Osteoblast (primary cell): ENCODE results near the gene SLC6A6. TPM values are rescaled to one million over a fixed set of nuclear protein-coding genes. Genes with fewer than 3 reads are reported as not detected.

Experiments used
- DNase-seq: peaks from one replicate; pipeline ENCODE4 v3.0.0; 2011; ENCODE audit warnings: low spot score, mixed read lengths; ENCODE audit not compliant: insufficient read length; ENCODE audit errors: missing footprints
- H2AFZ ChIP-seq: 2 replicates; pipeline ENCODE4 v1.6.0; 2011; ENCODE audit warnings: mild to moderate bottlenecking, low read length
- H3K27ac ChIP-seq: 2 replicates; pipeline ENCODE4 v1.5.1; 2011; ENCODE audit warnings: mild to moderate bottlenecking, low read depth, low read length, moderate library complexity
- H3K27me3 ChIP-seq: 2 replicates; pipeline ENCODE4 v1.6.0; 2012; ENCODE audit warnings: mild to moderate bottlenecking, control low read depth, inconsistent platforms, low read length, moderate library complexity; ENCODE audit not compliant: insufficient read depth
- H3K36me3 ChIP-seq: 2 replicates; pipeline ENCODE4 v1.5.1; 2011; ENCODE audit warnings: mild to moderate bottlenecking, low read length, control low read depth, moderate library complexity; ENCODE audit not compliant: insufficient read depth
- H3K4me1 ChIP-seq: 2 replicates; pipeline ENCODE4 v1.5.1; 2011; ENCODE audit warnings: mild to moderate bottlenecking, low read length, control low read depth, moderate library complexity; ENCODE audit not compliant: insufficient read depth
- H3K4me2 ChIP-seq: 2 replicates; pipeline ENCODE4 v1.6.0; 2011; ENCODE audit warnings: mild to moderate bottlenecking, low read length; ENCODE audit not compliant: insufficient read depth
- H3K4me3 ChIP-seq: fragments of 200-600 bp; sonication (generic); 3 replicates; pipeline ENCODE4 v1.5.1; 2012; ENCODE audit warnings: mild to moderate bottlenecking, low read length, inconsistent platforms; ENCODE audit not compliant: insufficient read depth
- H3K79me2 ChIP-seq: 2 replicates; pipeline ENCODE4 v1.6.0; 2012; ENCODE audit warnings: mild to moderate bottlenecking, low read length, control low read depth, inconsistent platforms; ENCODE audit not compliant: insufficient read depth
- H3K9me3 ChIP-seq: 2 replicates; pipeline ENCODE4 v1.5.1; 2011; ENCODE audit warnings: low read depth, low read length, control low read depth
- H4K20me1 ChIP-seq: 2 replicates; pipeline ENCODE4 v1.6.0; 2012; ENCODE audit warnings: mild to moderate bottlenecking, low read length, control low read depth; ENCODE audit not compliant: insufficient read depth
- CTCF ChIP-seq: IDR thresholded peaks from 2 replicates; pipeline ENCODE4 v1.5.1; 2011; ENCODE audit warnings: mild to moderate bottlenecking, low read depth, low read length, moderate library complexity; ENCODE audit errors: extremely low read depth
- total RNA-seq: library from RNA; depleted of rRNA; stranded (reverse); fragments of >200 nt; gene quantifications from 2 replicates; pipeline ENCODE4 v1.2.3, GENCODE V29; 2012

The SLC6A6 gene
- total RNA-seq, 1 donor, result 86.5 TPM

DNA sequence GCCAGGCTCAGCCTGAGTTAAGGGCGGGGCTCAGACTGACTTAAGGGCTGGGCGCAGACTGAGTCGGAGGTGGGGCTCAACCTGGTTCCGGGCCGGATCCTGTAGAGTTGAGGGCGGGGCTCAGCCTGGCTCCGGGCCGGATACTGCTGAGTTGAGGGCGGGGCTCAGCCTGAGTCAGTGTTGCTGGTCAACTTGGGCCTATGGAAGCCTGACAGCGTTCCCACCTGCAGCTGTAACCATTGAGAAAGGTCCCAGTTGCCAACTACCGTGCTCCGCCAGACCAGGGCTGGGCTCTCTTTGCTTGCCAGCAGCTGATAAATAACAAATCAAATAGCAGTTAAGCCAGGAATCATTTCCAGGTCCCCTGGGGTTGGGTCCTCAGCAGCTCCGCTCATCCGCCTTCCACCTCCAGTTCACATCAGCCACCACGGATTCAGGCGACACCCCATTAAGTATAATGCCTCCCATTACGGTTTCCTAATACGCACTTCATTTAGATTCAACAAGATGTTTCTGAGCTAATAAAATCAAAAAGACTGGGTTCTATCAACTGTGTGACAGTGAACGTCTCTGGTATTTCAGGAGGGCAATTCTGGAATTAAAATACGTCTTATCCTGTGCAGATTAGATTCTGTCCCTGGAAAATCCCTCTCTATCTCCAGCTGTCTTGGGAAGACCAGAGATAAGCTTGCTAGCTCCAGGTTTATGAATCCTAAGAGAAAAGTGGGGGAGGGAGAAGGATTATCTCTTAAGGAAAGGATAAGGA lies 130.5 kb downstream of the SLC6A6 start:
- peak; percentile 64 for DNase-seq

DNA sequence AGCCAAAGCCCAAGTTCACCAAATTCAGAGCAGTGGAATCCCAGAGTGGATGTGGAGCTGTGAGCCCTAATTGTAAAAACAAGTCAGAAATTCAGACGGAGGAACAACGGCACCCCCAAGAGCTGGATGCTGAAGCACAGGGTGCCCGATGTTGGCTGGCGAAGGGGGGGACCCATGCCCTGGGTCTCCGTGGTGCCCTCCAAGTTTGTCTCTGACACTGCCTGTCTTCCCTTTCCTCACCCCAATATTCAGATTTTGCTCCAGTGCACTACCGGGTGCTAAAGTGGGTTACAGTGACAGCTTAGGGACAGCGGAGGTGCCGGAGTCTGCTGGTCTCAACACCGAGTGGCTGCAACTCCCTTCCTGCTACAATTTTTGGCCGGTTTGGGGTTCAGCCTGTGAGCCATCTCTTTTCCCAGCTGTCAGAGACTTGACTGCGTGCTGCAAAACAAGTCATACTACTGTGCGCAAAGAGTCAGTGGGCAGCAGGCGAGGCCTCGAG lies 131.1 kb downstream of the SLC6A6 start:
- no peak overlapping the region for H3K4me3 ChIP-seq
- H3K9me3 ChIP-seq, result no peaks in the 10 kb centered on the region
- peaks cover 25% of the 10 kb centered on the region for H3K27me3 ChIP-seq
- peak; percentile 68 for DNase-seq
- no peak for TF ChIP-seq CTCF
- H2AFZ ChIP-seq, result no peak overlapping the region
- no peaks in the 10 kb centered on the region for H3K4me1 ChIP-seq
- no peaks in the 10 kb centered on the region for H3K79me2 ChIP-seq
- no peak overlapping the region for H3K4me2 ChIP-seq
- no peak overlapping the region for H3K27ac ChIP-seq
- H4K20me1 ChIP-seq, result no peaks in the 10 kb centered on the region
- no peaks in the 10 kb centered on the region for H3K36me3 ChIP-seq

More for the DNA sequence above, 130.5 kb downstream of the SLC6A6 start:
- TF ChIP-seq CTCF, result no peak
- Histone ChIP-seq H3K4me2 (no peak overlapping the region), H3K4me1 (no peaks in the 10 kb centered on the region), H2AFZ (no peak overlapping the region), H4K20me1 (no peaks in the 10 kb centered on the region), H3K27ac (no peak overlapping the region), H3K79me2 (no peaks in the 10 kb centered on the region), H3K9me3 (no peaks in the 10 kb centered on the region), H3K4me3 (no peak overlapping the region), H3K27me3 (peaks cover 25% of the 10 kb centered on the region), H3K36me3 (no peaks in the 10 kb centered on the region)

GRCh38 chr3:14534516-14535191 lies 132.2 kb downstream of the SLC6A6 start:
- Histone ChIP-seq H3K4me2 (no peak overlapping the region), H3K9me3 (no peaks in the 10 kb centered on the region), H2AFZ (no peak overlapping the region), H3K4me1 (no peaks in the 10 kb centered on the region), H3K79me2 (no peaks in the 10 kb centered on the region), H4K20me1 (no peaks in the 10 kb centered on the region), H3K4me3 (no peak overlapping the region), H3K27ac (no peak overlapping the region), H3K36me3 (no peaks in the 10 kb centered on the region), H3K27me3 (peaks cover 25% of the 10 kb centered on the region)
- TF ChIP-seq CTCF, result no peak
- peak; percentile 80 for DNase-seq

GRCh38 chr3:14535616-14536015 lies 133.2 kb downstream of the SLC6A6 start:
- H3K4me2 ChIP-seq, result no peak overlapping the region
- no peaks in the 10 kb centered on the region for H3K4me1 ChIP-seq
- H2AFZ ChIP-seq, result no peak overlapping the region
- H3K27ac ChIP-seq, result no peak overlapping the region
- no peak for TF ChIP-seq CTCF
- no peaks in the 10 kb centered on the region for H3K79me2 ChIP-seq
- H3K27me3 ChIP-seq, result peaks cover 21% of the 10 kb centered on the region
- no peak overlapping the region for H3K4me3 ChIP-seq
- no peaks in the 10 kb centered on the region for H3K9me3 ChIP-seq
- no peaks in the 10 kb centered on the region for H4K20me1 ChIP-seq
- no peaks in the 10 kb centered on the region for H3K36me3 ChIP-seq
- peak; percentile 85 for DNase-seq
